ENCODE data around the gene TELO2.

The TELO2 gene

DNA sequence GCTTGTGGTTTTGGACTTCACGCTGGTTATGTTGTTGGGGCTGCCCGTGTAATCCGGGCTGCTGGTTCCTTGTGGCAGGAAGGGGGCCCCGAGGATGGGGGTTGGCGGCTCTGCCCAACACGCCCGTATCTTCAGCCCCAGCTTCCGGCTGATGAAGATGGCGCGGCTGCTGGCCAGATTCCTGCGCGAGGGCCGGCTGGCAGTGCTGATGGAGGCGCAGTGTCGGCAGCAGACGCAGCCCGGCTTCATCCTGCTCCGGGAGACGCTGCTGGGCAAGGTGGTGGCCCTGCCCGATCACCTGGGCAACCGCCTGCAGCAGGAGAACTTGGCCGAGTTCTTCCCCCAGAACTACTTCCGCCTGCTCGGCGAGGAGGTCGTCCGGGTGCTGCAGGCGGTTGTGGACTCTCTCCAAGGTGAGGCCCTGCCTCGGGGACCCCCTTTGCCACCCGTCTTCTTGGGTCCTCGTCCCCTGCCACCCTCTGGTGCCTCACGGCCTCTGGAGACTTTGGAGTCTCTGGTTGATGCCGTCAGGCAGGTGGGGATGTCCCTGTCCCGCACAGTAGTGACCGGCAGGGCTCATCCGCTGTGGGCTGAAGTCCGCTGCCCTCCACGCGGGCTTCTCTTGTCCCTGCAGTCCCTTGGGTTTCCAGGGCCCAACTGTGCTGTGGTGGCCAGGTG, 2.2 kb downstream of the TELO2 start:
- H3K4me3 Mint-ChIP-seq, result peak overlapping the region; percentile 31
- H3K27me3 Mint-ChIP-seq (ENCODE audit: low read depth), result no peaks in the 10 kb centered on the region
- no peaks in the 10 kb centered on the region for H3K9me3 Mint-ChIP-seq
- H3K4me1 Mint-ChIP-seq (ENCODE audit: low read depth), result peaks cover 10% of the 10 kb centered on the region
- peaks cover 7% of the 10 kb centered on the region for H3K36me3 Mint-ChIP-seq (ENCODE audit: low read depth)
- H3K27ac Mint-ChIP-seq, result no peak overlapping the region

DNA sequence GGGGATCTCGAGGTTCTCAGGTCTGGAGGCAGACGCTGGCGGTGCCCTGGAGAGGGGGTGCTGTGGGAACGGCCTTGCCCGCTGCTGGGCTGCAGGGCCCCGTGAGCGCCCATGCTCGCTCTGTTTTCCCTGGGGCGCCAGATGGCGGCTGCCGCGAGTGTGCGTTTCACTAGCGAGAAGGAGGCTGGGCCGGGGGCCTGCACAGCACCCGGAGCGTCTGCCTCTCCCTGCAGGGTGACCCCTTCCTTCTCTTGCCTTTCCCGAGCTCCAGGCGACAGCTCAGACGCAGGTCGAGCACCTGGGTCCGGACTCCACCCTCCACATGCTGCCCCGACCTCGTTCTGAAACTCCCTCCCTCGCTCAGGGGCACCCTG, 2.7 kb downstream of the TELO2 start:
- Mint-ChIP-seq H3K36me3 (ENCODE audit: low read depth) (peaks cover 7% of the 10 kb centered on the region), H3K4me3 (no peak overlapping the region), H3K27ac (no peak overlapping the region), H3K9me3 (no peaks in the 10 kb centered on the region), H3K27me3 (ENCODE audit: low read depth) (no peaks in the 10 kb centered on the region), H3K4me1 (ENCODE audit: low read depth) (peaks cover 10% of the 10 kb centered on the region)

DNA sequence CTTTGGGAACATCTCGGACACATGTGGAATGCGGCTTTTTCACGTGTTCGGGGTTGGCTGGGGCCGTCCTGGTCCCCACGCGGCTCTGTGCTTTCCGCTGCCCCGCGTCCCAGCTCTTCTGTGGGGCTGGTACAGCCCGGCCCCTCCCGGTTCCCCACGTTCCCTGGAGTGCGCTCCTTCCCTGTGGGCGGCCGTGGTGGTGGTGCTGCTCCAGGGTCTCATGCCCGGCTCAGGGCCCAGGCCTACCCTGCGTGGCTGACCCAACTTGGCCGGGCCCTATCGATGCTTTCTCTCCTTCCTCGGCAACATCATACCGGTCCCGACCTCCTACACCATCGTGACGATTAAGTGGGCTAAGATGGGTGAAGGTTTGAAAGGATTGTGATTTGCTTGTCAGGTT, 3.3 kb downstream of the TELO2 start:
- H3K9me3 Mint-ChIP-seq, result no peaks in the 10 kb centered on the region
- peaks cover 10% of the 10 kb centered on the region for H3K4me1 Mint-ChIP-seq (ENCODE audit: low read depth)
- no peak overlapping the region for H3K27ac Mint-ChIP-seq
- H3K36me3 Mint-ChIP-seq (ENCODE audit: low read depth), result peaks cover 7% of the 10 kb centered on the region
- no peak overlapping the region for H3K4me3 Mint-ChIP-seq
- H3K27me3 Mint-ChIP-seq (ENCODE audit: low read depth), result no peaks in the 10 kb centered on the region

DNA sequence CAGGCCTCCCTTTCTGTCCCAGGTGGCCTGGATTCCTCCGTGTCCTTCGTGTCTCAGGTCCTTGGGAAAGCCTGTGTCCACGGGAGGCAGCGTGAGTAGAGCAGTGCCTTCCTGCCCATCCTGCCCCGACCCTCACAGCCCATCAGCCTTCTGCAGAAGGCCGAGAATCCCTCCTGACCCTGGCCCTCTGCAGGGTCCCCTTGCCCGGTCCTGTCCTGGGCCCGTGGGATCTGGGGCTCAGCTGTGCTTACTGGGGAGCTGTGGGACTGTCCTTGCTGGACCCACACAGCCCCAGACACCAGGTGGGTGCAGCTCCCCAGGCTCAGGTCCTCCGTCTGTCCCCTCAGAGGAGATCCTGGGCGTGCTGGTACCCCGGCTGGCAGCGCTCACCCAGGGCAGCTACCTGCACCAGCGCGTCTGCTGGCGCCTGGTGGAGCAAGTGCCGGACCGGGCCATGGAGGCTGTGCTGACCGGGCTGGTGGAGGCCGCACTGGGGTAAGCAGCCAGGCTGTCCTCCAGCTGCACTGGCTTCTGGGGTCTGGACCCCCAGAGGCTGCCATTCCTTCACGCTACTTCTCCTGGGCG, 3.9 kb downstream of the TELO2 start:
- H3K4me3 Mint-ChIP-seq, result no peak overlapping the region
- no peak overlapping the region for H3K27ac Mint-ChIP-seq
- peaks cover 7% of the 10 kb centered on the region for H3K36me3 Mint-ChIP-seq (ENCODE audit: low read depth)
- no peaks in the 10 kb centered on the region for H3K9me3 Mint-ChIP-seq
- no peaks in the 10 kb centered on the region for H3K27me3 Mint-ChIP-seq (ENCODE audit: low read depth)
- peaks cover 10% of the 10 kb centered on the region for H3K4me1 Mint-ChIP-seq (ENCODE audit: low read depth)

DNA sequence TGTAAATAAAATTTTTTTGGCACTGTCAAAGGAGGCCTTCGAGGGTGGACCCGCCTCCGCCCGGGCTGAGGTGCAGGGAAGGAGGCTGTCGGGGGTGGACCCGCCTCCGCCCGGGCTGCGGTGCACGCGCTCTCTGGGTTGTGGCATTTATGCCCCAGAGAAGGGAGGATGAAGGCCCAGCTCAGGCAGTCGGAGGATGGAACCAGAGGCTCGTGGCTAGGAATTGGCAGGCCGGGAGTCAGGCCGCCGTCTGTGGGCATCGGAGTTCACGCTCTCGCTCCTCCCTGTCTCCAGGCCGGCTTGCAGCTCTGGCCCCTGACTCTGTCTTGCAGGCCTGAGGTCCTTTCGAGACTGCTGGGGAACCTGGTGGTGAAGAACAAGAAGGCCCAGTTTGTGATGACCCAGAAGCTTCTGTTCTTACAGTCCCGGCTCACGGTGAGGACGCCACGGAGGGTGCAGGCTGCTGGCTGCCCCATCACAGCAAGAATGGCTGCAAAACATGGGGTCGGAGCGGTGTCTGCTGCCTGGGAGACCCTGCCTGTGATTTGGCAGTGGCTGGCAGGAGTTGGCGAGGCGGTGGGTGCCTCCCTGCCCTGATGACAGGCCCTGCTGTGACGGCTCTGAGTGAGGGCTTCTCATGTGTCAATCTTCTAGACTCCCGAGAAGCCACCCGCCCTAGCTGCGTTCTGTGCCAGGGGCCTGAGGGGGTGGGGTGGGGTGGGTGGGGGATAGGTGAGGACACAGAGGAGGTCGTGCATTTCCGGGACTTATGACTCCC, 5.9 kb downstream of the TELO2 start:
- H3K36me3 Mint-ChIP-seq (ENCODE audit: low read depth), result peaks cover 7% of the 10 kb centered on the region

DNA sequence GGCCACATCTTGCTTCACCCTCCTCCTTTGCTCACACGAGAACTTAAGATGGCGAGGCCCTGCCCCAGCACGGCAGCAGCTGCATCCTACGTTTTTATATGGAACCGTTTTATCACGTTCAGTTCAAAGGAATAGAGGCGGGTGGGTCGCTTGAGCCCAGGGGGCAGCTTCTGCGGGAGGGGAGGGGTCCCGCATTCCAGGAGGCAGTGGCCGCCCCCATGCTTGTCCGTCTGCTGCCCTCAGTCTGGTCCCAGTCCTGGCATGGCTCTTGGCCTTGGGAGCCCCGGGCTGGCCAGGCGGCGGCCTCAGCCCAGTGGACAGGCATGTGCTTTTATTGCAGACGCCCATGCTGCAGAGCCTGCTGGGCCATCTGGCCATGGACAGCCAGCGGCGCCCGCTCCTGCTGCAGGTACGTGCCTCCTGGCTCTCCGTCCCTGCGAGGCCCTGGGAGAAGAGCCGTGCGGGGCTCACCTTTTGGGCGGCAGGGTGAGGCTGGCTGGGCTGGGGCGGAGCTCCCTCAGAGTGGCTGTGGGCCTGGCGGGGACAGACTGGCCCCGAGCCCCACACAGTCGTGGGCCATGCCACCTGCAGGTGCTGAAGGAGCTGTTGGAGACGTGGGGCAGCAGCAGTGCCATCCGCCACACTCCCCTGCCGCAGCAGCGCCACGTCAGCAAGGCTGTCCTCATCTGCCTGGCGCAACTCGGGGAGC, 6.8 kb downstream of the TELO2 start:
- Mint-ChIP-seq H3K4me1 (ENCODE audit: low read depth) (no peaks in the 10 kb centered on the region), H3K9me3 (no peaks in the 10 kb centered on the region), H3K36me3 (ENCODE audit: low read depth) (peaks cover 7% of the 10 kb centered on the region), H3K27me3 (ENCODE audit: low read depth) (no peaks in the 10 kb centered on the region), H3K27ac (no peak overlapping the region), H3K4me3 (no peak overlapping the region)

More for the DNA sequence above, 5.9 kb downstream of the TELO2 start:
- no peak overlapping the region for H3K27ac Mint-ChIP-seq
- H3K27me3 Mint-ChIP-seq (ENCODE audit: low read depth), result no peaks in the 10 kb centered on the region
- H3K4me3 Mint-ChIP-seq, result no peak overlapping the region
- no peaks in the 10 kb centered on the region for H3K9me3 Mint-ChIP-seq
- no peaks in the 10 kb centered on the region for H3K4me1 Mint-ChIP-seq (ENCODE audit: low read depth)

DNA sequence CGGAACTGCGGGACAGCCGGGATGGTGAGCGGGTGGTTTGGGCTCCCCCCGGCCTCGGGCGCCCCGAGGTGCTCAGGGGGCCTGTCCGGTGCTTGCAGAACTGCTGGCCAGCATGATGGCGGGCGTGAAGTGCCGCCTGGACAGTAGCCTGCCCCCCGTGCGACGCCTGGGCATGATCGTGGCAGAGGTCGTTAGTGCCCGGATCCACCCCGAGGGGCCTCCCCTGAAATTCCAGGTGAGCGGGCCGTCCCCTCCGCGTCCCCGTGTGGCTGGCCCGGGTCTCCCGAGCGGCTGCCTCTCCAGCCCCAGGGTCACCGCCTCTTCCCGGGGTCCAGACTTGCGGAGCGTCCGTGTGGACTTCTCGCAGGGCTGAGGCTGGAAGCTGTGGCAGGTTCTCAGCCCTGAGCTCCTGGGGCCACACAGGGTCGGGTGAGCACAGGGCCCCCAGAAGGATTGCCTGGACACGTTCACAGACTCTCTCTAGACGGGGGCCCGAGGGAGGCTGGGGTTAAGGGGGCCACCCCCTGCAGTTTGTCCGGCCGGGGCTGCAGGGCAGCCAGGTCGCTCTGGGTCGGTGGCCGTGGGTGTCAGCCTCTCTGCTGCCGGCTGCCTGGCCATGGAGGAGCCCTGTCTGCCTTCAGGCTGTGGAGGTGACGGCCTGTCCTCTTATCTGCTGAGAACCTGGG, 7.4 kb downstream of the TELO2 start:
- Mint-ChIP-seq H3K4me3 (no peak overlapping the region), H3K27me3 (ENCODE audit: low read depth) (no peaks in the 10 kb centered on the region), H3K27ac (no peak overlapping the region)

DNA sequence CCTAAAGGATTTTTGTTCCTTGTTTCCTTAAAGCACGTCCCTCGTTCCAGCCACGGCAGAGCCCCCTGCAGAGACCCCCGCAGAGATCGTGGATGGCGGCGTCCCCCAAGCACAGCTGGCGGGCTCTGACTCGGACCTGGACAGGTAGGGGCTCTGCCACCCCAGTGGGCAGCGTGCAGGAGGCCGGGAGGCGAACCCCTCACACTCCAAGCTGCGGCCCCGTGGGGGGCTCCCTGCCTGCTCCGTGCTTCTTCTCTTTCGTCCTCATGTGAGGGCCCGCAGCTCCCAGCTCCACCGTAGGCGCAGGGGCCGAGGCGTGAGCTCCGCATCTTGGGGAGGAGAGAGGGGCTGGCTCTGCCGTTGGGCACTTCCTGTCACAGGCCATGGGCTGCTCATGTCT, 8.5 kb downstream of the TELO2 start:
- no peaks in the 10 kb centered on the region for H3K9me3 Mint-ChIP-seq
- peaks cover 6% of the 10 kb centered on the region for H3K36me3 Mint-ChIP-seq (ENCODE audit: low read depth)
- H3K4me3 Mint-ChIP-seq, result no peak overlapping the region
- H3K4me1 Mint-ChIP-seq (ENCODE audit: low read depth), result no peaks in the 10 kb centered on the region
- no peaks in the 10 kb centered on the region for H3K27me3 Mint-ChIP-seq (ENCODE audit: low read depth)
- no peak overlapping the region for H3K27ac Mint-ChIP-seq

More for the DNA sequence above, 7.4 kb downstream of the TELO2 start:
- Mint-ChIP-seq H3K9me3 (no peaks in the 10 kb centered on the region), H3K36me3 (ENCODE audit: low read depth) (peaks cover 7% of the 10 kb centered on the region), H3K4me1 (ENCODE audit: low read depth) (no peaks in the 10 kb centered on the region)

DNA sequence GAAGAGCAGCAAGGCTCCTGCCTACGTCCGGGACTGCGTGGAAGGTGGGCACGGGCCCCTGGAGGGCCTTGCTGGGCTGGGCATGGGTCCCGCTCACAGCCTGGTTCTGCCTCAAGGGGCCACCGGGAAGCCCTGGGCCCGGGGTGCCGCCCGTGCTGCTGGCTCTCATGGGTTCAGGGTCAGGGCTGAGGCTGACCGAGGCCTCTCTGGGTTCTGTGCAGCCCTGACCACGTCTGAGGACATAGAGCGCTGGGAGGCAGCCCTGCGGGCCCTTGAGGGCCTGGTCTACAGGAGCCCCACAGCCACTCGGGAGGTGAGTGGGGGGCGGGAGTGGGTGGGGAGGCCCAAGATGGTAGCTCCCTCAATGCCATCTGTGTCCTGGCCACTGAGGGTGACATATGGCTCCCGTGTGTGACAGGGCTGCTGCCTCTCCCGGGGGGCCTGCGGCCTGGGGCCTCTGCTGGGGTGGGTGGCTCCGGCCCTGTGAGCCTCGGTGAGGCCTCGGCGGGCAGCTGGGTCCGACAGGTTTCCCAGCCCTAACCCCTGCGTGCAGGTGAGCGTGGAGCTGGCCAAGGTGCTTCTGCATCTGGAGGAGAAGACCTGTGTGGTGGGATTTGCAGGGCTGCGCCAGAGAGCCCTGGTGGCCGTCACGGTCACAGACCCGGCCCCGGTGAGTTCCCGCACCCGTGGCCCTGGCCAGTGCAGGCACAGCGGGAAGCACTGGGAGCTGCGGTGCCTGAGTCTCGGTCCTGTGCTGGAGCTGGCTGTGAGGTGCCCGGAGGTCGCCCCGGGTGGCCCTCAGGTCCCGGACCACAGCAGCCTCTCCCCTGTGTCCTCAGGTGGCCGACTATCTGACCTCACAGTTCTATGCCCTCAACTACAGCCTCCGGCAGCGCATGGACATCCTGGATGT, 9.2 kb downstream of the TELO2 start:
- H3K27ac Mint-ChIP-seq, result no peak overlapping the region
- H3K27me3 Mint-ChIP-seq (ENCODE audit: low read depth), result no peaks in the 10 kb centered on the region
- H3K4me3 Mint-ChIP-seq, result no peak overlapping the region
- no peaks in the 10 kb centered on the region for H3K4me1 Mint-ChIP-seq (ENCODE audit: low read depth)
- peaks cover 3% of the 10 kb centered on the region for H3K36me3 Mint-ChIP-seq (ENCODE audit: low read depth)
- no peaks in the 10 kb centered on the region for H3K9me3 Mint-ChIP-seq

DNA sequence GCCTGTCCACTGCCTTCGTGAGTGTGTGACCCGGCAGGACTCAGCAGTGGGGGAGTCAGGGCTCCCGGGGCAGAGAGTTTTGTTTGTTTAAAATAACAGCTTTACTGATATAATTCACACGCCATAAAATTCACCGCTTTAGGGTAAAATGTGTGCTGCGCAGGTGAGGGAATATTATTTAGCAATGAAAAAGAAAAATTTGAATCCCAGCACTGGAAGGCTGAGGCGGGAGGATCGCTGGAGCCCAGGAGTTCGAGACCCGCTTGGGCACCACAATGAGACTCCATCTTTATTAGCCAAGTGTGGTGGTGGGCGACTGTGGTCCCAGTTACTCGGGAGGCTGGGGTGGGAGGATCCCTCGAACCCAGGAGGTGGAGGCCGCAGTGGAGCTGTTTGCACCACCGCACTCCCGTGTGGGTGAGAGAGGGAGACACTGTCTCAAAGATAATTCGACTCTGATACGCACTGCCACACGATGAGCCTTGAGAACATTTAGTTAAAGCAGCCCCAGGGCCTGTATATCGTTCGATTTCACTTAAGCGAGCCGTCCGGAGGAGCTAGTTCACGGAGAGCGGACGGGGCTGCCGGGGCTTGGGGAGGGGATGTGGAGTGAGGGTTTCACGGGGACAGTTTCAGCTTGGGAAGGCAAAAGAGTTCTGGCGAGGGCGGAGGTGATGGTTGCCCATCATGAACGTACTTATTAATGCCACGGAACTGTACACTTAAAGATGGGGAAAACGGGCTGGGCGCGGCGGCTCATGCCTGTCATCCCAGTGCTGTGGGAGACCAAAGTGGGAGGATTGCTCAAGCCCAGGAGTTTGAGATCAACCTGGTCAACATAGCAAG, 10.2 kb downstream of the TELO2 start:
- H3K9me3 Mint-ChIP-seq, result no peaks in the 10 kb centered on the region
- no peak overlapping the region for H3K27ac Mint-ChIP-seq
- H3K4me1 Mint-ChIP-seq (ENCODE audit: low read depth), result no peaks in the 10 kb centered on the region
- peaks cover 6% of the 10 kb centered on the region for H3K36me3 Mint-ChIP-seq (ENCODE audit: low read depth)
- no peak overlapping the region for H3K4me3 Mint-ChIP-seq
- no peaks in the 10 kb centered on the region for H3K27me3 Mint-ChIP-seq (ENCODE audit: low read depth)

DNA sequence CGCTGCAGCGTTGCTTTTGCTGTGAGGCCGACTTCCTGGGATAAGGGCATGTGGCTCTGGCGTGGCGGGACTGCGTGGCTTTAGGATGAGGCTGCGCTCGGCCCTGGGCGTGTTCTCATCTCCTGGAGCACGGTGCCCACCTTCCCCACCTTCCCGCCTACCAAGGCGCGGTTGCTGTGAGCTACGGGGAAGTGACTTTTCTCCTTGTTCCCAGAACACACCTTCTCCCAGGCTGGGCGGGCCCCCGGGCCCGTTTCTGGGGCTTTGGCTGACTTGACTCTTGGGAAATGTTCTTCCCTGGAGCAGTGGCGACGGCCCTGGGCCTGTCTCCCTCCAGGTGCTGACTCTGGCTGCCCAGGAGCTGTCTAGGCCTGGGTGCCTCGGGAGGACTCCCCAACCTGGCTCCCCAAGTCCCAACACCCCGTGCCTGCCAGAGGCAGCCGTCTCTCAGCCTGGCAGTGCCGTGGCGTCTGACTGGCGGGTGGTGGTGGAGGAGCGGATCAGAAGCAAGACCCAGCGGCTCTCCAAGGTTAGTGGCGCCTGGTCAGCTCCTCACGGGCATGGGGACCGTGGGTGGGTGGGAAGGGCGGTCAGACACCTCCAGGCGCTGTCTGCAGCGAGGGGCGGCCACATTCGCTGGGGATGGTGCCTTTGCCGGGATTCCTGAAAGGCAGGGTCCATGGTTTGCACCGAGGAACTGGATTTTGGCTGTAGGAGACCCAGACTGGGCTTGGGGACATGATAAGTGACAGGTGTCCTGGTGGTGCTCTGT, 12.1 kb downstream of the TELO2 start:
- H3K4me3 Mint-ChIP-seq, result no peak overlapping the region
- H3K36me3 Mint-ChIP-seq (ENCODE audit: low read depth), result peaks cover 7% of the 10 kb centered on the region

DNA sequence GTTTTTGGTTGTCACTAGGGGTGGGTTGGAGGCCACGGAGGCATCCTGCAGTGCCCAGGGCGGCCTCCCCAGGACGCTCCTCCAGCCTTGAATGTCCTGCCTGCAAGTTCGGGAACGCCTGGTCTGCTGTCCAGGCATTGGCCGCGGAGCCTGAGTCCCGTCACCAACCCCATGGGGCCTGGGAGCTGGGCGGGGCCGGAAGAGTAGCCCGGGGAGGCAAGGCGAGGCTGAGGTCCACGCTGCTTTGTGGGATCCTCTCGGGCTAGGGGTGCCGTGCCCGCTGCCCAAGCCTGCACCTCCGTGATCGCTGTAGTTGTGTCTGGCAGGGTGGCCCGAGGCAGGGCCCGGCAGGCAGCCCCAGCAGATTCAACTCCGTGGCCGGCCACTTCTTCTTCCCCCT, 12.8 kb downstream of the TELO2 start:
- Mint-ChIP-seq H3K36me3 (ENCODE audit: low read depth) (peaks cover 9% of the 10 kb centered on the region), H3K27ac (no peak overlapping the region), H3K27me3 (ENCODE audit: low read depth) (no peaks in the 10 kb centered on the region), H3K9me3 (no peaks in the 10 kb centered on the region), H3K4me1 (ENCODE audit: low read depth) (no peaks in the 10 kb centered on the region), H3K4me3 (no peak overlapping the region)

More for the DNA sequence above, 12.1 kb downstream of the TELO2 start:
- Mint-ChIP-seq H3K27ac (no peak overlapping the region), H3K4me1 (ENCODE audit: low read depth) (no peaks in the 10 kb centered on the region), H3K9me3 (no peaks in the 10 kb centered on the region), H3K27me3 (ENCODE audit: low read depth) (no peaks in the 10 kb centered on the region)

All from T-helper 1 cell treated with Interleukin-12 subunit alpha and Interleukin-12 subunit beta and Interleukin-4 antibody, amounts not matched to agents 30 μg/mL and 1 μg/mL, for 36 hours (primary cell).